GM18508 (cell line): ENCODE measurements around the gene KRT17.
"Not testable (repeated sequence)": the region's sequence is repeated elsewhere in the genome, so short reads cannot be mapped to it uniquely, and the experiment has no call there.

Experiments used
- ATAC-seq: cut with Tn5 transposase; IDR thresholded peaks from one replicate; pipeline ENCODE4 v1.9.1; 2021; ENCODE audit warnings: moderate number of reproducible peaks; ENCODE audit not compliant: insufficient read depth, unreplicated experiment

KRT17 gene

GRCh38 chr17:41606930-41607329 is 17.4 kb downstream of the KRT17 start:
- ATAC-seq = not testable (repeated sequence)

- ATAC-seq = no peak
Measured at GRCh38 chr17:41602524-41602923, 21.9 kb downstream of the KRT17 start.

- ATAC-seq = no peak
Measured at GRCh38 chr17:41600318-41600717, 24.1 kb downstream of the KRT17 start.

GRCh38 chr17:41599680-41600079 is 24.7 kb downstream of the KRT17 start:
- ATAC-seq = no peak

DNA sequence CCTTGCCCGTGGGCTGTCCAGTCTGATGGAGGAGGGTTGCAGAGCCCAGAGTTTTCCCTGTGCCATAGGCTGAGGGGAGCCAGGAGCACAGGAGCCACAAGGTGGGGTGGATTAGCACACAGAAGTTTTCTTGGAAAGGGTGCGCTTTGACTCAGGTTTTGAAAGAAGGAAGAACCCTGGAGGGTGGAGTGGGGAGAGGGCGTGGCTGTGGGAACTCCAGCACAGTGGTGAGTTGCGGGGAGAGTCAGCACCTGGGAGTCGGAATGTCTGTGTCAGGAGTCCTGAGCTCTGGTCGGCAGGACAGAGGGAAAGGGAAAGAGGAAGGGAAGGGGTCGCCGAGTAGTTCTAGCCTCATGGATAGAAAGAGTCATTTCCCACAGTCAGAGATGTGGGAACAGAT is 28.8 kb downstream of the KRT17 start:
- no peak for ATAC-seq

DNA sequence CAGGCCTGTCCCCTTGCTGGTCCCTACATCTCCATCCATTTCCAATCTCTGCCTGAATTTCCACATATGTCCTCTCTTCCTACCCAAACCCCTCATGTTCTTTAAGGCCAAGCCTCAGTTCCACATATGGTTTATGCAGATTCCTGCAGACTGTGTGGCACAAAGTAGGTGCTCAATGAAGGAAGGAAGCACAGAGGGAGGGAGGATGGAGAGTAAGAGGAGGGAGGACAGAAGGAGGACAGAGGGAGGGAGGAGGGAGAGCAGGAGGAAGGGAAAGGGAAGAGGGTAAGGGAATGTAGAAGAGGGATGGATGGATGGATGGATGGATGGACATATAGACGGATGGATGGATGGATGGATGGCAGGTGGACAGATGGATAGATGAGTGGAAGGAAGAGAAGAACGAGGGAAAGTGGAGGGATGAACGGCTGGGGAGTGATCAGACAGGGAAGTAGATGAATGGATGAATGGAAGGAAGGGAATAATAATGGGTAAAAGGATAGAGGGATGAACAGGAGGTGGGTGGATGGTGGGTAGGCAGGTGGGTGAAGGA is 29.9 kb downstream of the KRT17 start:
- no peak for ATAC-seq

DNA sequence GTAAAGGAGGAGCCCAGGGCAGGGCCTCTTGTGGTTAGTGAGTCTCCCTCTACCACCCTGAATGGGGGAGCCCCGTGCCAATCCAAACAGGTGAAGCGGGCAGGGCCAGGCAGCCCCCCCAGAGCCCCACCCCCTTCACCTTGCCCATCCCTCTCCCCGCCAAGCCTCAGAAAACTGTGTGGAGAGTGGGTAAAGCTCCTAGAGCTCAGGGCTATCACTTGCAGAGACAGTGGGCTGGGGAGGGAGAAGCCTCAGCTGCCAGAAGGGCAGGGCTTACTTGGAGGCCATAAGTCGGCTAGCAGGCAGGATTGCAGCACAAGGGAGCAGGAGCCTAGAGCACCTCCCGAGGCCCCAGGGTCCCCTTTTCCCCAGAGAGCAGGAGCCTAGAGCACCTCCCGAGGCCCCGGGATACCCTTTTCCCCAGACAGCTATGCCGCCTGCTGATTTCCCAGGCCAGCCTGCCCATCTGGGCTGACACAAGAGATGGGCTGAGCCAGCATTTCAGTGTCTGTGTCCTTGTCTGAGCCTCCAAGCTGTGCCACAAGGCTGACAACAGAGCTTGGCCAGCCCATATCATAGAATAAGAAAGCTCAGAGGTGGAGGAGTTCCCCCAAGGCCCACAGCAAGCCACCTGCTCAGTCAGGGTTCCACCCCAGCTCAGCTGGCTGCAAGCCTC is 30.9 kb downstream of the KRT17 start:
- ATAC-seq = no peak

GRCh38 chr17:41592601-41593305 is 31.6 kb downstream of the KRT17 start:
- ATAC-seq = no peak

DNA sequence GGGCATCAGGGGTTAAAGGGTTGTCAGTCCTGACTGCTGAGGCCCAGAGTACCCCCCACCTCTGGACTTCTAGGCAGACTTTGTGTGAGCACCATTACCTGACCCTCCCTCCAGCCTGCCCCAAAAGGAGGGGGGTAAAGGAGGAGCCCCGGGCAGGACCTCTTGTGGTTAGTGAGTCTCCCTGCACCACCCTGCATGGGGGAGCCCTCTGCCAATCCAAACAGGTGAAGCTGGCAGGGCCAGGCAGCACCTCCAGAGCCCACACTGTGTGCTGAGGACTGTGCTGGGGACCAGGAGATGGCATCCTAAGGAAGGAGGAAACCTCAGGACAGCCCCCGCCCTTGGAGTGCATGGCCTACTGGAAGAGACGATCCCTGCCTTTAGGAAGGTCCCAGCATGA is 35.1 kb downstream of the KRT17 start:
- no peak for ATAC-seq

GRCh38 chr17:41588126-41588810 is 36.1 kb downstream of the KRT17 start:
- no peak for ATAC-seq

DNA sequence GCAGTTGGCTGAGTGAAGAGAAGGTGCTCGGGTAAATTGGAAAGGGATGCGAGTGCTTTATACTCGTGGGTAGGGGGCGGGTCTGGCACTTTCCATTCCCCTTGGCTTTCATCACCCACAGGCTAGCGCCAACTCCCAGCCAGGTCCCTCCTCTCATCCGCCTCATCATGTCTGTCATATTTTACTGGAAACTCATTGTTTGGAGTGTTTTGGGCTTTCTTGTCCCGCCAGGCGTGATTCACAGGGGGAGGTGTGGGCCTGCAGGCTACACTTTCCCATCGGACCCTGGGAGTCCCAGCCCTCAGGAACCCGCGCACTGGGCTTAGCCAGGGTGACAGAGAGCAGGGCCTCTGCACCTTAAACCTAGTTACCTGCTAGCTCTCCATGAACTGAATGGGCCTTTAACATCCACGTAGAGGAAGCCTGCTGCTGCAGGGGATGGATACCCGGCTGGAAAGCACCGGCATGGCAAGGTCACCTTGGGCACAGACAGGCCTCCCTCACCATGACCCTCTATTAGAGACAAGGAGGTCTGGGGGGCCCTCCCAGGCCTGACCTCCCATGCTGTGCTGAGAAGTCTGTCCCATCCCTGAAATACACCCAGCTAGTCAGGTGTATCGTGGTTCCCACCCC is 37.4 kb downstream of the KRT17 start, which contains the start of gene KRT14:
Gene KRT14 (minus strand): TSS at position 33 of the 633 bp plus-strand sequence. CDS start 61 bp downstream, outside the sequence.
- ATAC-seq = no peak

- no peak for ATAC-seq
Measured at GRCh38 chr17:41585301-41586056, 38.9 kb downstream of the KRT17 start.

DNA sequence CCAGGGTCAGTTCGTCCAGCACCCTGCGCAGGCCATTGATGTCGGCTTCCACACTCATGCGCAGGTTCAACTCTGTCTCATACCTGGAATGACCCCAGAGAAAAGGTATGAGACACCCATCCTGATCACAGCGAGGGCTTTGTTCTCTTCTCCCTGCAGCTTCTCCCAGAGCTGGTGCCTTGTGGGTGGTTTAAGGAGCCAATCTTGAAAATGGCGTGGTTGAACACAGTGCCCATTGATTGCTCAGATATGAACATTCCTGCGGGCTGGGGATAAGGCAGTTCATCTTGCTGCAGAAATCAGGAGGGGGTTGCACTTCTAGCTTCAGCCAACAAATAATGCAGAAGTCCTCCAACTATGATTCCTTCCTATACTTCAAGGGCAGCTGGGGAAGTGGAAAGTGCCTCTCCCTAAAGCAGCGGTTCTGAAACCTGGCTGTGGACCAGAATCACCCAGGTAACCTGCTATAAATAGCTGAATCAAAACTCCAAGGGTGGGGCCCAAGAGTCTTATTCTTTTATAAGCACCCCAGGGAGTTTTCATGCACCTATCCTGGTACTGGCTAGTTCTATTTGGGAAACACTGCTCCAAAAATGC is 39.9 kb downstream of the KRT17 start:
- ATAC-seq = not testable (repeated sequence)

DNA sequence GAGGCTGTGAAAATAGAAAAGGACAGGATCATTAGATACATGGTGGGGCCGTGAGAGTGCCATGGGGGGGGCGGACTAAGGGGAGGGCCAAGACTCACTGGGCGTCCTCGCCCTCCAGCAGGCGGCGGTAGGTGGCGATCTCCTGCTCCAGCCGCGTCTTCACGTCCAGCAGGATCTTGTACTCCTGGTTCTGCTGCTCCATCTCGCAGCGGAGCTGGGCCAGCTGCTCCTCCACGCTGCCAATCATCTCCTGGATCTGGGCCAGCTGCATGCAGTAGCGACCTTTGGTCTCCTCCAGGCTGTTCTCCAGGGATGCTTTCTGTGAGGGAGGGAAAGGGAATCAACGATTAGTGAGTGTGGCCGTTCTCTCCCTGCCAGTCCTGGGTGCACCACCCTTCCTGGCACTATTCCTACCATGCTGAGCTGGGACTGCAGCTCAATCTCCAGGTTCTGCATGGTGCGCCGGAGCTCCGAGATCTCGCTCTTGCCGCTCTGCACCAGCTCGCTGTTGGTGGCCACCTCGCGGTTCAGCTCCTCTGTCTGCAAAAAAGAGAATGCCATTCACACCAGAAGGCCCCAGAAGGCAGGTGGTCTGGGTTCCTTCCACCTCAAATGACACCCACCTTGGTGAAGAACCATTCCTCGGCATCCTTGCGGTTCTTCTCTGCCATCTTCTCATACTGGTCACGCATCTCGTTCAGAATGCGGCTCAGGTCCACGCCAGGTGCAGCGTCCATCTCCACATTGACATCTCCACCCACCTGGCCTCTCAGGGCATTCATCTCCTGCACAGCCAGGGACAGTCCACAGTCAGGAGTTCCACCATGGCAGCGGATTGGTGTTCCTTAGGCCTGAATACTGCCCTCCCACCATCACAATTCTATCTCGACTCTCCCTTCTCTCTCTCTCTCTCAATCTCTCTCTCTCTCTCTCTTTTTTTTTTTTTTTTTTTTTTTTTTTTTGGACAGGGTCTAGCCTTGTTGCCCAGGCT is 40.9 kb downstream of the KRT17 start:
- no peak for ATAC-seq

DNA sequence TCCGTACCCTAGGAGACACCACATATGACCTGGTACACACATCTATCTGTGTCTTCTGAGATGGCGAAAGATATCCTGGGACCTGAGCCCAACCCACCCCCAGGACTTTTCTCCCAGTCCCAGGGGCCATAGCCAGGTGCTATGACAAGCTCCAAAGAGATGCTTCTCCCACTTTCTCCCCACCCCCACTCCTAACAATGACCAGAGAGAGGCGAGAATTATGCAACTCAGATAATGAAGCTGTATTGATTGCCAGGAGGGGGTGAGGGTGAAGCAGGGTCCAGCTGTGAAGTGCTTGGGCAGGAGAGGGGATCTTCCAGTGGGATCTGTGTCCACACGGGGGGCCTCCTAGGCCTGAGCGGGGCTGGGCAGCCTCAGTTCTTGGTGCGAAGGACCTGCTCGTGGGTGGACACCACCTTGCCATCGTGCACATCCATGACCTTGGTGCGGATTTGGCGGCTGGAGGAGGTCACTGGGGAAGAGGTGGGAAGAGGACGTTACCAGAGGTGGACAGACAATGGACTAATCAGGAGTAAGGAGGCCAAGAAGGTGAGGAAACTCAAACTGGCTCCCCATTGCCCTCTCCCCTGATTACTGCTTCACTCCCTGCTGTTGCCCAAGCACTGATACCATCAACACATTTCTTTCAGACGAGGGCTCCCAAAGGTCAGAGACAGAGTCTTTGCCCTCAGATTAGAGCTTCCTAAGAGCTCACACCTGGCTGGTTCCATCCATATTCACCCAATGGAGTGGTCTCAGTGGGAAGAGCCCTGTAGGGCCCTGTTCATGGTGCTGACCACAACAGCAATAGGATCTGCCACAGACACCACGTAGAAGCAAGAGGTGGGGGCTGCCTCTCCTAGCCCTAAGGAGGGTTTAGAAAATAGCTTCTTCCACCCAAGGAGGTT is 42.1 kb downstream of the KRT17 start:
- not testable (repeated sequence) for ATAC-seq

DNA sequence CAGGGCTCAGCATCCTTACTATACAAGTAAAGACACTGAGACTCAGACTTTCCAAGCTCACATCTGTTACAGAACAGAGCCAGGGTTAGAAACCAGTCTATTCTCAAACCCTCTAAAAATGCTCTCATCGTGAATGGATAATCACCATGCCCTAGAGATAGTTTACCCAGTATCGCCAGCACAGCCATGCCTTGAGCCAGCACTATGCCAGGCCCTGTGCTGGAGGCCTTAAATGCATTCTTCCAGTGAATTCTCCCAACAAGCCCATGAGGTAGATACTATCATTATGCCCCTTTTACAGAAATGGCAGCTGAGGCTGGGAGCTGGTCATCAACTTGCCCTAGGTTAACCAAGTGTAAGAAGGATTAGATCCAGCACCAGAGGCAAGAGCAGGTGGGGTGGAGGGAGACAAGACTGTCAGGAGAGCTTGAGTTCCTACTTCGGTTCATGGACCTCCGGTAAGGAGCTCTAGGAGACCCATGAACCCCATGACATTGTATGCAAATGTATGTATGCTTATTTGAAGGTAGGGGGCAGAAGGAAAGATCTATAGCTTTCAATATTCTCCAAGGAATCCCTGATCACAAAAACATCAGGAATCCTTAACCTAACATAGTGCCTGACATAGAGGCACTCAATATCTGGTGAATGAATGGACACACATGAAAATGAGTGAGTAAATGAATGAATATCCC is 42.9 kb downstream of the KRT17 start:
- ATAC-seq = no peak
